Esophagus muscularis mucosa (tissue), 4 donors: Measurements from ENCODE around the gene CCM2.

Experiments
- CTCF ChIP-seq, 3 experiments: fragments of 200-600 bp in 2 of 3; fragments of 450-650 bp in 1 of 3; sonication (generic) in 2 of 3; IDR thresholded peaks; one replicate each; pipeline ENCODE4 v1.5.1; 2017 to 2019; ENCODE audit warnings: antibody characterized with exemption in 3 of 3, mild to moderate bottlenecking in 2 of 3, moderate library complexity in 1 of 3
- EP300 ChIP-seq: sonication (generic); formaldehyde crosslinking; IDR thresholded peaks from one replicate; pipeline ENCODE4 v1.6.1; 2017; ENCODE audit warnings: antibody characterized with exemption
- POLR2A ChIP-seq: fragments of 450-650 bp; IDR thresholded peaks from one replicate; pipeline ENCODE4 v1.6.1; 2017; ENCODE audit warnings: antibody characterized with exemption, moderate library complexity, mild to moderate bottlenecking, low read depth
- POLR2AphosphoS5 ChIP-seq, 2 donors: sonication (generic); formaldehyde crosslinking; IDR thresholded peaks; one replicate each; pipeline ENCODE4 v1.6.1; 2017; ENCODE audit warnings: antibody characterized with exemption in 2 of 2

DNA sequence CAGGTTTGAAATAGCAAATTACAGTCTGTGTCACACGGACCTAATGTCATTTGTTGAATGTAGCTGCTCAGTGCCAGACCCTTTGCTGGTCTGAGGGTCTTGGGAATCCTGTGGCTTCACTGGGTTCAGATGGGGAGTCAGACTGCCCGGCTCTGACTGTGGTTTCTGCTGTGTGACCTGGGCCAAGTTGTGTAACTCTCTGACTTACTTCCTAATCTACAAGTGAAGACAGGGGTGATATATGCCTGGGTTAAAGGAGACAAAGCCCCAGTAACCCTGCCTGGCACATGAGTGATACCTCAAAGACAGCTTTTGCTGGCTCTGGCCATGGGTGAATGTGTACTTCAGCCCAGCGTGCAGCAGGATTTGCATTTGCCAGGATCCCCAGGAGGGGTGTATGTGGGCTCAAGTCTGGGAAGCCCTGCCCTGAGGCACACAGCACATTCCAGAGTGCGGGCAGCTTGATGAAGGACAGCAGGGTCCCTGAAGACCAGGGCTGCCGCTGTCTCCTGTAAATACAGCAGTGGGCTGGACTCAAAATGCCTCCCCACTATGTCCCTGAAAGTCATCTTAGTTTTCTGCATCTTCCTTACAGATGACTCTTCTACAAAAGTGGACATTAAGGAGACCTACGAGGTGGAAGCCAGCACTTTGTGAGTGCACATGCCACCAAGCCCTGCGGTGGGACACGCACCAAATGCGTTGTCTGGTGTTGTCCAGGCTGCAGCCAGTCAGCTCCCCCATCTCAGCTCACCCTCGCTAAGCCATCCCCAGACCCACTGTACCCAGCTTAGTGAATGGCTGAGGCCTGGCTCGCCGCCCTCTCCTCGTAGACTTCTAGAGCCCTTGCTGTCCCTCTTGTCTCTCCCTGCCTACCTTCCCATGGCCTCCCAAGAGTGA is 72.4 kb downstream of the CCM2 start:
- TF ChIP-seq CTCF (IDR thresholded peaks at IDR 0.05): no peak
- TF ChIP-seq POLR2AphosphoS5 (IDR thresholded peaks at IDR 0.05): no peak
- no peak for TF ChIP-seq EP300
- TF ChIP-seq POLR2A: no peak
